ENCODE data around the gene GTPBP10.
A peak's percentile ranks its signal among the peaks of the same experiment; 100 is the strongest.

DNA sequence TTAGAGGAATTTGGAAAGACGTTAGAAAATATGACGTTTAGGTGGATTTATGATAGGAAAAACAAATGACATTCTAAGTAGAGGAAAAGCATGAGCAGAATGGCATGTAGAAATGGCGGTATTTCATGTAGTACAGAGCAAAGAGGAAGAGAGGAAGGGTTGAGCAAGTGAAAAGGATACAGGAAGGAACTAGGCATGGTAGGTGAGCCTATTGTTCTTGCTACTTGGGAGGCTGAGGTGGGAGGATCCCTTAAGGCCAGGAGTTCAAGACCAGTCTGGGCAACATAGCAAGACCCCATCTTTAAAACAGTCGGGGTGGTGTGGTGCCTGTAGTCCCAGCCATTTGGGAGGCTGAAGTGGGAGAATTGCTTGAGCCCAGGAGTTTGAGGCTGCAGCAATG, 1.2 kb downstream of the GTPBP10 start:
- TF ChIP-seq, protein P1, sequence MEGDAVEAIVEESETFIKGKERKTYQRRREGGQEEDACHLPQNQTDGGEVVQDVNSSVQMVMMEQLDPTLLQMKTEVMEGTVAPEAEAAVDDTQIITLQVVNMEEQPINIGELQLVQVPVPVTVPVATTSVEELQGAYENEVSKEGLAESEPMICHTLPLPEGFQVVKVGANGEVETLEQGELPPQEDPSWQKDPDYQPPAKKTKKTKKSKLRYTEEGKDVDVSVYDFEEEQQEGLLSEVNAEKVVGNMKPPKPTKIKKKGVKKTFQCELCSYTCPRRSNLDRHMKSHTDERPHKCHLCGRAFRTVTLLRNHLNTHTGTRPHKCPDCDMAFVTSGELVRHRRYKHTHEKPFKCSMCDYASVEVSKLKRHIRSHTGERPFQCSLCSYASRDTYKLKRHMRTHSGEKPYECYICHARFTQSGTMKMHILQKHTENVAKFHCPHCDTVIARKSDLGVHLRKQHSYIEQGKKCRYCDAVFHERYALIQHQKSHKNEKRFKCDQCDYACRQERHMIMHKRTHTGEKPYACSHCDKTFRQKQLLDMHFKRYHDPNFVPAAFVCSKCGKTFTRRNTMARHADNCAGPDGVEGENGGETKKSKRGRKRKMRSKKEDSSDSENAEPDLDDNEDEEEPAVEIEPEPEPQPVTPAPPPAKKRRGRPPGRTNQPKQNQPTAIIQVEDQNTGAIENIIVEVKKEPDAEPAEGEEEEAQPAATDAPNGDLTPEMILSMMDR (IDR thresholded peaks at IDR 0.05; ENCODE audit: insufficient read depth, low read length): no peak
- TF ChIP-seq POLR2AphosphoS5 (IDR thresholded peaks at IDR 0.05; ENCODE audit: low read depth): peak; percentile 72
- TF ChIP-seq, protein P2, sequence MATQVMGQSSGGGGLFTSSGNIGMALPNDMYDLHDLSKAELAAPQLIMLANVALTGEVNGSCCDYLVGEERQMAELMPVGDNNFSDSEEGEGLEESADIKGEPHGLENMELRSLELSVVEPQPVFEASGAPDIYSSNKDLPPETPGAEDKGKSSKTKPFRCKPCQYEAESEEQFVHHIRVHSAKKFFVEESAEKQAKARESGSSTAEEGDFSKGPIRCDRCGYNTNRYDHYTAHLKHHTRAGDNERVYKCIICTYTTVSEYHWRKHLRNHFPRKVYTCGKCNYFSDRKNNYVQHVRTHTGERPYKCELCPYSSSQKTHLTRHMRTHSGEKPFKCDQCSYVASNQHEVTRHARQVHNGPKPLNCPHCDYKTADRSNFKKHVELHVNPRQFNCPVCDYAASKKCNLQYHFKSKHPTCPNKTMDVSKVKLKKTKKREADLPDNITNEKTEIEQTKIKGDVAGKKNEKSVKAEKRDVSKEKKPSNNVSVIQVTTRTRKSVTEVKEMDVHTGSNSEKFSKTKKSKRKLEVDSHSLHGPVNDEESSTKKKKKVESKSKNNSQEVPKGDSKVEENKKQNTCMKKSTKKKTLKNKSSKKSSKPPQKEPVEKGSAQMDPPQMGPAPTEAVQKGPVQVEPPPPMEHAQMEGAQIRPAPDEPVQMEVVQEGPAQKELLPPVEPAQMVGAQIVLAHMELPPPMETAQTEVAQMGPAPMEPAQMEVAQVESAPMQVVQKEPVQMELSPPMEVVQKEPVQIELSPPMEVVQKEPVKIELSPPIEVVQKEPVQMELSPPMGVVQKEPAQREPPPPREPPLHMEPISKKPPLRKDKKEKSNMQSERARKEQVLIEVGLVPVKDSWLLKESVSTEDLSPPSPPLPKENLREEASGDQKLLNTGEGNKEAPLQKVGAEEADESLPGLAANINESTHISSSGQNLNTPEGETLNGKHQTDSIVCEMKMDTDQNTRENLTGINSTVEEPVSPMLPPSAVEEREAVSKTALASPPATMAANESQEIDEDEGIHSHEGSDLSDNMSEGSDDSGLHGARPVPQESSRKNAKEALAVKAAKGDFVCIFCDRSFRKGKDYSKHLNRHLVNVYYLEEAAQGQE (IDR thresholded peaks at IDR 0.05; ENCODE audit: insufficient replicate concordance, low read depth): no peak
